GM12872 (cell line): Measurements from ENCODE around the gene HMGCLL1.

ENCODE experiments used
- CTCF ChIP-seq: IDR thresholded peaks from 3 replicates; pipeline ENCODE4 v1.5.1; 2011; ENCODE audit warnings: low read depth, mild to moderate bottlenecking, low read length, moderate library complexity; ENCODE audit not compliant: insufficient read depth

Gene HMGCLL1

GRCh38 chr6:55447891-55448290, 131.1 kb downstream of the HMGCLL1 start:
- no peak for TF ChIP-seq CTCF

DNA sequence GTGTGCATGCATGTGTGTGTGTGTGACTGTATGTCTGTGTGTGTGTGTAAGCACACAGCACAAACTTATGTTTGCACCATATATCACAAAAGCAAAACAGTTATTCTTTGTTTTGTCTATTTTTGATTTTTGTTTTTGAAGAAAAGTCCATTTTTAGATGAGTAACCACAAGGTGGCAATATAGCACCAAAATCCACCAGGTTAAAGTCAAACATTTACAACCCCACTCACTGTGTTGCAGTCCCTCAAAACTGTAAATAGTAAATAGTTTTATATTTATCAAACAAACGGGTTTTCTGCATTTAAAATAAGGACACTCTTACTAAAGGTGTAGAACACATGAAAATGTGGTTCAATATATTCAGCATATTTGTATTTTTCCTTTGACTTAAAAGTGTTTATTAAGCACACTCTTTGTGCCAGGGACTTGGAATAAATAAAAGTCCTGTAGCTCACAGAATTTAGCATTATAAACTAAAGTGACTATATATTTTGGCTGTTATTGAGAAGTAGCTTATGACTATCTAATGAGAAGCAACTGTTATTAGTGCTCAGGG, 133.3 kb downstream of the HMGCLL1 start:
- peak; percentile 38; the same call in 1 of the 3 replicates for TF ChIP-seq CTCF

DNA sequence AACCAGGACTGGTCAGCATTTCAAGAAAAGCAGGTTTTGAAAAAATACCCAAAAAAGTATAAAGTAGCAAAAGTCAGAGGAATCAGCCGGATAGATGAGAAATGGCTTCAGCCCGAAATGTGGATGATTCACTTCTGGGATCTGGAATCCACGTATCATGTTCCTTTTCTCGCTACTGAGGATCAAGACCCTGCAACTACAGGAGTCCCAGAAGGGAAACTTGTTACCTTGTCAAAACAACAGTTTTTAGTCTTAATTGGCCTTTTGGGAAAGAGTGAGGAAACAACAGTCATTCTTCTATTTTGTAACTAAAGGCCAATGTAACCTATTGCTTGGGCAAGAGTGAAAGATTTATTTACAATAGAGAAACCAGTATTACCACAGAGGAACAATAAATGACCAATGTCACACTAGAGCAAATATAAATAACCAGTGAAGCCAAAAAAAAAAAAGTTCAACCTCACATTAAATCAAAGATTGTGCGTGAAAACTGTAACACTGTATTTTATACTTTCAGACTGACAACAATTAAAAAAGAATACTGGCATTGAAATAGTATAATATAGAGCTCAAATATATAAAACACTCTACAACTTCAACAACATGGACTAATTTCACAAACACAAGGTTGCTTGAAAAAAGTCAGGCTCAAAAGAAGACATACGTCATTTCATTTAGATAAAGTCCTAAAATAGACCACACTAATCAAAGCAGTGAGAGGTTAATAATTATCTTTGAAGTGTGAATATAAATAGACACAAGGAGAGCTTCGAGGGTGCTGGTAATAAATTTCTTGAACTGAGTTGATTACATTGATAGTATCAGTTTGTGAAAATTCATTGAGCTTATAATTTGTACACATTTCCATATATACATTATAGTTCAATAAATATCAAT, 135.5 kb downstream of the HMGCLL1 start:
- no peak for TF ChIP-seq CTCF

GRCh38 chr6:55438203-55438602, 140.8 kb downstream of the HMGCLL1 start:
- no peak for TF ChIP-seq CTCF

GRCh38 chr6:55437141-55437540, 141.9 kb downstream of the HMGCLL1 start:
- no peak for TF ChIP-seq CTCF

- TF ChIP-seq CTCF, result no peak
Observed at GRCh38 chr6:55433446-55434130, 145.4 kb downstream of the HMGCLL1 start.

DNA sequence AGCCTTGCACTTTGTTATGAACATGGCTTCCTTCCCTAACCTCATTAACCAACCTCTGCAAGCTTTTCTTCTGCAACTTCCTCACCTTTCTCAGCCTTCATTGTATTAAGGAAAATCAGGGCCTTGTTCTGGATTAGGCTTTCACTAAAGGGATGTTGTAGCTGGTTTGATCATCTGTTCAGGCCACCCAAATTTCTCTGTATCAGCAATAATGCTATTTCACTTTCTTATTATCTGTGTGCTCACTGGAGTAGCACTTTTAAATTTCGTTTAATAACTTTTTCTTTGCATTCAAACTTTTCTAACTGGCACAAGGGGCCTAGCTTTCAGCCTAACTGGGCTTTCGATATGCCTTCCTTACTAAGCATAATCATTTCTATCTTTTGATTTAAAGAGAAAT, 155.1 kb downstream of the HMGCLL1 start:
- no peak for TF ChIP-seq CTCF
